Measurements from ENCODE around the gene SYT17.

SYT17 gene

GRCh38 chr16:19179546-19180490, 11.8 kb downstream of the SYT17 start:
- Histone ChIP-seq H3K9ac (ENCODE audit: low read length) (no peak overlapping the region), H2AFZ (ENCODE audit: low read depth, low read length) (peak overlapping the region; percentile 69; the same call in 1 of the 2 replicates), H3K27me3 (ENCODE audit: low read depth, low read length) (no peaks in the 10 kb centered on the region), H3K27ac (ENCODE audit: low read length) (no peak overlapping the region), H3K4me1 (ENCODE audit: low read length) (peaks cover 22% of the 10 kb centered on the region), H3K9me3 (ENCODE audit: insufficient read depth, low read length) (no peaks in the 10 kb centered on the region), H3K4me2 (ENCODE audit: low read length) (peak overlapping the region; percentile 38), H3K79me2 (ENCODE audit: low read length) (no peaks in the 10 kb centered on the region), H4K20me1 (ENCODE audit: insufficient read depth, low read length) (no peaks in the 10 kb centered on the region), H3K4me3 (ENCODE audit: low read length) (no peak overlapping the region), H3K36me3 (replicated peaks; ENCODE audit: low read depth, low read length) (no peaks in the 10 kb centered on the region)
- TF ChIP-seq CTCF (IDR thresholded peaks at IDR 0.05; ENCODE audit: low read depth, low read length) (peak; percentile 84), EZH2phosphoT487 (IDR thresholded peaks at IDR 0.05; ENCODE audit: low read depth) (no peak)

DNA sequence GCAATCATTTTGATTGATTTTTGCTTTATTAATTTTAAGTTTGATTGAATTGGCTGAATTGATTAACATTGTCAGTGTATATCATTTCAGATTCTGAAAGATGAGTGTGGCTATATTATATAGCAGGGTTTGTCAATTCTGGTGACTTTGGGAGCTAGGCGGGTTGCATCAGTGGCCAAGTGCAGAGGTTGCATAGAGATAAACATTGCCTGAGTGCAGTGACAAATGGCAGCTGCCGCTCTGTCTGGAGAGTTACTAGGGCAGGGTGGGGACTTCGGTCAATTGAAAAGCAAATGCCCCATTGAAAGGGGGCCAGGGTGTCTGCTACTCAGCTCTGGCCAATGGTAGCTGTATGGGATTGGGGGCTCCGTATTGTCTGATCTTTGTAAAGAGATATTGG, 12.7 kb downstream of the SYT17 start:
- no peaks in the 10 kb centered on the region for H3K79me2 ChIP-seq (ENCODE audit: low read length)
- H4K20me1 ChIP-seq (ENCODE audit: insufficient read depth, low read length): no peaks in the 10 kb centered on the region
- TF ChIP-seq CTCF (IDR thresholded peaks at IDR 0.05; ENCODE audit: low read depth, low read length): no peak
- no peak for TF ChIP-seq EZH2phosphoT487 (IDR thresholded peaks at IDR 0.05; ENCODE audit: low read depth)
- H3K36me3 ChIP-seq (replicated peaks; ENCODE audit: low read depth, low read length): no peaks in the 10 kb centered on the region
- H3K4me3 ChIP-seq (ENCODE audit: low read length): no peak overlapping the region
- no peak overlapping the region for H2AFZ ChIP-seq (ENCODE audit: low read depth, low read length)
- H3K27ac ChIP-seq (ENCODE audit: low read length): no peak overlapping the region
- no peak overlapping the region for H3K4me2 ChIP-seq (ENCODE audit: low read length)
- peaks cover 20% of the 10 kb centered on the region for H3K4me1 ChIP-seq (ENCODE audit: low read length)
- no peaks in the 10 kb centered on the region for H3K27me3 ChIP-seq (ENCODE audit: low read depth, low read length)
- no peaks in the 10 kb centered on the region for H3K9me3 ChIP-seq (ENCODE audit: insufficient read depth, low read length)
- no peak overlapping the region for H3K9ac ChIP-seq (ENCODE audit: low read length)

DNA sequence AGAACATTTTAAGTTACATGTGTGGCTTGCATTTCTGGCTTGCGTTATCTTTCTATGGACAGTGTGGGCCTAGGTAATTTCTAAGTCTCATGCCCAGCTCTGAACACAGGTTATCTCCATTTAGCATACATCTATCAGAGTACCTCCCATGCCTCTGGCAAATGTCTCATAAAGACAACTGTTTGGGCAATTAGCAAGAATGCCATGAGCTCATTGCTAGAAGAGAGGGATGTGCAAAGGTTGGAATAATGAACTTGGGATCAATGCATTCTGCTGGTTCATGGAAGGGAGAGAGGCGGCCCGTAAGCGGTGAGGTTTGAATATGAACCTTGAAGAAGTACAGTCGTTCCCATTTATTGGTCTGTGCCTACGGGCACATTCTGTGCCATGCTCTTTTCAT, 14.4 kb downstream of the SYT17 start:
- peaks cover 14% of the 10 kb centered on the region for H3K4me1 ChIP-seq (ENCODE audit: low read length)

More for the DNA sequence above, 14.4 kb downstream of the SYT17 start:
- no peak overlapping the region for H2AFZ ChIP-seq (ENCODE audit: low read depth, low read length)
- no peaks in the 10 kb centered on the region for H3K9me3 ChIP-seq (ENCODE audit: insufficient read depth, low read length)
- no peaks in the 10 kb centered on the region for H3K79me2 ChIP-seq (ENCODE audit: low read length)
- no peaks in the 10 kb centered on the region for H3K27me3 ChIP-seq (ENCODE audit: low read depth, low read length)
- no peak overlapping the region for H3K27ac ChIP-seq (ENCODE audit: low read length)
- H3K36me3 ChIP-seq (replicated peaks; ENCODE audit: low read depth, low read length): no peaks in the 10 kb centered on the region
- no peak overlapping the region for H3K4me3 ChIP-seq (ENCODE audit: low read length)
- no peak for TF ChIP-seq CTCF (IDR thresholded peaks at IDR 0.05; ENCODE audit: low read depth, low read length)
- no peak for TF ChIP-seq EZH2phosphoT487 (IDR thresholded peaks at IDR 0.05; ENCODE audit: low read depth)
- H3K4me2 ChIP-seq (ENCODE audit: low read length): no peak overlapping the region
- no peaks in the 10 kb centered on the region for H4K20me1 ChIP-seq (ENCODE audit: insufficient read depth, low read length)
- no peak overlapping the region for H3K9ac ChIP-seq (ENCODE audit: low read length)

Data from OCI-LY3 (cell line).